Activated CD4-positive, alpha-beta memory T cell treated with anti-CD3 and anti-CD28 coated beads for 36 hours (primary cell): ENCODE results near the gene NISCH. TPM values are rescaled to one million over a fixed set of nuclear protein-coding genes. Genes with fewer than 3 reads are reported as not detected.

Source experiments
- CTCF ChIA-PET: fragments of 350-600 bp; sonication (Branson Sonifier 250); formaldehyde crosslinking; loops from one replicate; lab custom pipeline; 2021; ENCODE audit warnings: antibody characterized with exemption, inconsistent platforms; lab: Charles Lee
- POLR2A ChIA-PET: fragments of 350-600 bp; sonication (Branson Sonifier 250); formaldehyde crosslinking; loops from one replicate; lab custom pipeline; 2021; ENCODE audit warnings: antibody characterized with exemption; lab: Charles Lee
- DNase-seq: peaks from one replicate; pipeline ENCODE4 v3.0.0-alpha.2; 2020
- H3K27ac Mint-ChIP-seq: one replicate; pipeline ENCODE4 v1.8.0; 2021; ENCODE audit warnings: mixed read lengths
- H3K27me3 Mint-ChIP-seq: one replicate; pipeline ENCODE4 v1.8.0; 2021; ENCODE audit warnings: mixed read lengths
- H3K36me3 Mint-ChIP-seq: one replicate; pipeline ENCODE4 v1.8.0; 2021; ENCODE audit warnings: mixed read lengths
- H3K4me1 Mint-ChIP-seq: one replicate; pipeline ENCODE4 v1.8.0; 2021; ENCODE audit warnings: low read depth, mixed read lengths
- H3K4me3 Mint-ChIP-seq: one replicate; pipeline ENCODE4 v1.8.0; 2021; ENCODE audit warnings: mild to moderate bottlenecking, mixed read lengths
- H3K9me3 Mint-ChIP-seq: one replicate; pipeline ENCODE4 v1.8.0; 2021; ENCODE audit warnings: mixed read lengths
- intact Hi-C: fragments of 100-400 bp; cut with micrococcal nuclease; formaldehyde crosslinking; loops from one replicate; pipeline ENCODE4 v1.15.1; 2023
- total RNA-seq, 2 experiments: library from RNA; stranded (reverse); gene quantifications; one replicate each; pipeline ENCODE4 v1.2.3, GENCODE V29; 2021

Gene NISCH
- total RNA-seq, 2 experiments from 2014 or later = 50.8 to 60.2 TPM

GRCh38 chr3:52537726-52538421 is 82.5 kb downstream of the NISCH start:
- Mint-ChIP-seq H3K27ac (peak overlapping the region; percentile 21), H3K4me1 (peaks cover 34% of the 10 kb centered on the region), H3K36me3 (peaks cover 21% of the 10 kb centered on the region), H3K4me3 (peak overlapping the region; percentile 92), H3K27me3 (no peaks in the 10 kb centered on the region), H3K9me3 (no peaks in the 10 kb centered on the region)
- CTCF ChIA-PET = no interaction called here
- intact Hi-C loops = loop anchor here (10.0 kb wide), 5 partner anchors 253 to 1347 kb away; partner anchors contain the start of genes ACTR8, DUSP7, GLYCTK and SFMBT1
- POLR2A ChIA-PET = interaction anchor here (1.5 kb wide), 1 partner anchor 9 kb away, joined by 5 read pairs; no protein-coding TSS in a partner anchor
- DNase-seq = peak; percentile 9

DNA sequence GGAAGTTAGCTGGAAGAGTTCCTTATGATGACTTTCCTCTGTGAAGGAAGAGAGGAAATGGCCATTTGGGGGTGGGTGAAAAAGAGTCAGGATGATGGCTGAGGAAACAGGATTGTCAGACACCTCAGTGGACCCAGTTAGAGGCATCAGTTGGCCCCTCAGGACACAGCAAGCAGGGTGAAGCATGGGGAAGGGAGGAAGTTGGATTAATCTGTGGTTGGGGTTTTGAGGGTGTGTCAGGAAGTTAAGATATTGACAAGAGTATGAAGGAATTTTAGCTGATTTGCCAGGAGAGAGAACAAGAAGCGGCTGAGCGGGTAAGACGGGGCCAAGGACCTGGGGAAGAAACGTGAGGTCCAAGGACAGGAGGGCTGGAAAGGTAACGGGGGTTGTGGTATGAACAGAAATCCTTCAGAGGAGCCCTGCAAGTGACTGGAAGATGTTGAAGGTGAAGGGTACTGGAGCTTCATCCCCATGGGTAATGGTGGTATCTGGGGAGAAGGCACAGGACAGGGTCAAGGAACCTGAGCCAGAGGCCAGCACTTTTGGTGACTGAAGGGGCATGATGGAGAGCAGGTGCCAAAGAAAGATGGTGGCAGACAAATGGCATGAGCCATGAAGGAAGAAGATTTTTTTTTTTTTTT is 83.7 kb downstream of the NISCH start:
- H3K9me3 Mint-ChIP-seq = no peaks in the 10 kb centered on the region
- no peak overlapping the region for H3K4me3 Mint-ChIP-seq
- H3K27me3 Mint-ChIP-seq = no peaks in the 10 kb centered on the region
- ChIA-PET CTCF (no interaction called here), POLR2A (no interaction called here)
- H3K27ac Mint-ChIP-seq = peak overlapping the region; percentile 44
- H3K4me1 Mint-ChIP-seq = peaks cover 34% of the 10 kb centered on the region
- H3K36me3 Mint-ChIP-seq = peaks cover 21% of the 10 kb centered on the region
- intact Hi-C loops = loop anchor here (10.0 kb wide), 5 partner anchors 254 to 1346 kb away; partner anchors contain the start of genes ACTR8, DUSP7, GLYCTK and SFMBT1
- no peak for DNase-seq

DNA sequence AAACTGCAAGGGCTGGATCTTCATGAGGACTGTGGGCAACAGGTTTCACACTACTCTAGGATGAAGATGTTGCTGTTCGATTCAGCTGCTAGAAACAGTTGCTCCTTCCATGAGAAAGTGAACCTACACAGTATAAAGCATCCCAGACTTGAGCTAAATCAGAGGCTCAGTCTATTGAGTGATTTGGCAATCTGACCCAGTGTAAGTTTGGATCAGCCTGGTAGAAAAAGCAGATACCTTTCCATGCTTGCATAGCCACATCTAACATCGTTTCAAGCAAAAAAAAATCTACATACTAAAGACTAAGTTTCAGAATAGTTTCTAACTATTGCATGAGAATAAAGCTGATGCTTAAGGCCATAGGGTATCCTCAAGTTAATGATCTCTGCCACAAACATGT is 85.6 kb downstream of the NISCH start:
- peaks cover 21% of the 10 kb centered on the region for H3K36me3 Mint-ChIP-seq
- H3K27me3 Mint-ChIP-seq = no peaks in the 10 kb centered on the region
- POLR2A ChIA-PET = no interaction called here

More for the DNA sequence above, 85.6 kb downstream of the NISCH start:
- DNase-seq = no peak
- CTCF ChIA-PET = no interaction called here
- Mint-ChIP-seq H3K9me3 (no peaks in the 10 kb centered on the region), H3K27ac (peak overlapping the region; percentile 33), H3K4me1 (peaks cover 27% of the 10 kb centered on the region), H3K4me3 (no peak overlapping the region)
- intact Hi-C loops = no loop called here

Other genes starting within 250 kb of the NISCH start
- under 1 TPM; 0.59 to 0.90 TPM for gene TLR9, start 230.0 kb upstream of the NISCH start, total RNA-seq
- gene TWF2, start 216.4 kb upstream of the NISCH start, total RNA-seq = 100 to 1,000 TPM; 114 to 118 TPM
- gene PPM1M, start 209.8 kb upstream of the NISCH start, total RNA-seq = 100 to 1,000 TPM; 111 TPM
- gene WDR82, start 177.0 kb upstream of the NISCH start, total RNA-seq = 100 to 1,000 TPM; 110 to 111 TPM
- 10 to 100 TPM; 21.9 to 23.1 TPM for gene GLYCTK, start 167.8 kb upstream of the NISCH start, total RNA-seq
- 10 to 100 TPM; 13.2 to 13.5 TPM for gene DNAH1, start 139.3 kb upstream of the NISCH start, total RNA-seq
- 10 to 100 TPM; 92.8 to 99.8 TPM for gene BAP1, start 45.6 kb upstream of the NISCH start, total RNA-seq
- 10 to 100 TPM; 19.7 to 20.5 TPM for gene PHF7, start 44.9 kb upstream of the NISCH start, total RNA-seq
- gene SEMA3G, start 10.5 kb upstream of the NISCH start, total RNA-seq = under 1 TPM; 0.10 to 0.14 TPM
- gene TNNC1, start 1.6 kb upstream of the NISCH start, total RNA-seq = 1 to 10 TPM; 3.0 to 4.7 TPM
- gene STAB1, start 39.7 kb downstream of the NISCH start, total RNA-seq = under 1 TPM in 1 of 2 experiments, not detected in 1; 0.14 TPM
- 10 to 100 TPM; 46.9 to 49.5 TPM for gene NT5DC2, start 78.3 kb downstream of the NISCH start, total RNA-seq
- 10 to 100 TPM; 12.9 to 13.3 TPM for gene UQCC5, start 81.0 kb downstream of the NISCH start, total RNA-seq
- 10 to 100 TPM; 52.3 to 59.2 TPM for gene PBRM1, start 230.3 kb downstream of the NISCH start, total RNA-seq
- 100 to 1,000 TPM; 167 to 172 TPM for gene GNL3, start 230.4 kb downstream of the NISCH start, total RNA-seq